Loucy (cell line): ENCODE measurements around the gene HEATR1.

Source experiments
- H2AFZ ChIP-seq: fragments of 200-600 bp; sonication (generic); 2 replicates; pipeline ENCODE4 v1.6.0; 2016; ENCODE audit warnings: antibody characterized with exemption, mild to moderate bottlenecking, low read length, moderate library complexity
- H3F3A ChIP-seq: fragments of 200-600 bp; 2 replicates; pipeline ENCODE4 v1.6.0; 2016; ENCODE audit warnings: antibody characterized with exemption, low read depth, mild to moderate bottlenecking
- H3K27me3 ChIP-seq: fragments of 200-600 bp; sonication (generic); 2 replicates; pipeline ENCODE4 v1.6.1; 2014; ENCODE audit warnings: low read length, mild to moderate bottlenecking; ENCODE audit not compliant: insufficient read depth, poor library complexity, severe bottlenecking
- H3K36me3 ChIP-seq: fragments of 200-600 bp; sonication (generic); 2 replicates; pipeline ENCODE4 v1.6.1; 2016; ENCODE audit warnings: low read length; ENCODE audit not compliant: insufficient read depth
- H3K4me1 ChIP-seq: fragments of 200-600 bp; sonication (generic); 2 replicates; pipeline ENCODE4 v1.5.1; 2014; ENCODE audit warnings: low read length, mild to moderate bottlenecking; ENCODE audit not compliant: insufficient read depth, poor library complexity, severe bottlenecking
- H3K4me2 ChIP-seq: fragments of 200-600 bp; sonication (generic); 2 replicates; pipeline ENCODE4 v1.6.0; 2014; ENCODE audit warnings: antibody characterized with exemption, low read length, low read depth, mild to moderate bottlenecking; ENCODE audit not compliant: poor library complexity, severe bottlenecking
- H3K4me3 ChIP-seq: fragments of 200-600 bp; sonication (generic); 2 replicates; pipeline ENCODE4 v1.5.1; 2014; ENCODE audit warnings: low read length, mild to moderate bottlenecking, mixed read lengths; ENCODE audit not compliant: poor library complexity, severe bottlenecking
- H3K79me2 ChIP-seq: fragments of 200-600 bp; sonication (generic); 2 replicates; pipeline ENCODE4 v1.6.1; 2014; ENCODE audit warnings: low read length; ENCODE audit not compliant: insufficient read depth
- H3K9ac ChIP-seq: fragments of 200-600 bp; sonication (generic); 2 replicates; pipeline ENCODE4 v1.6.0; 2014; ENCODE audit warnings: mild to moderate bottlenecking, low read depth, low read length, moderate library complexity; ENCODE audit not compliant: poor library complexity, severe bottlenecking
- H3K9me2 ChIP-seq: fragments of 200-600 bp; sonication (generic); replicated peaks from 2 replicates; pipeline ENCODE4 v1.6.1; 2016; ENCODE audit warnings: low read depth, low read length, mixed read lengths
- H3K9me3 ChIP-seq: fragments of 200-600 bp; sonication (generic); 2 replicates; pipeline ENCODE4 v1.6.1; 2014; ENCODE audit warnings: mild to moderate bottlenecking, antibody characterized with exemption, low read length, low read depth; ENCODE audit not compliant: insufficient read depth
- H4K20me1 ChIP-seq: fragments of 200-600 bp; sonication (generic); 2 replicates; pipeline ENCODE4 v1.6.0; 2014; ENCODE audit warnings: antibody characterized with exemption, low read length, mild to moderate bottlenecking; ENCODE audit not compliant: insufficient read depth, poor library complexity, severe bottlenecking
- CTCF ChIP-seq: fragments of 200-600 bp; sonication (generic); conservative IDR thresholded peaks from 2 replicates; pipeline ENCODE4 v1.5.1; 2014; ENCODE audit warnings: mild to moderate bottlenecking, antibody characterized with exemption, low read length
- EZH2phosphoT487 ChIP-seq: fragments of 200-600 bp; IDR thresholded peaks from 2 replicates; pipeline ENCODE4 v1.6.1; 2018; ENCODE audit warnings: antibody characterized with exemption, mild to moderate bottlenecking, moderate library complexity, borderline replicate concordance

The HEATR1 gene

GRCh38 chr1:236627727-236628408 lies 23.6 kb upstream of the HEATR1 start:
- no peak overlapping the region for H3K9ac ChIP-seq
- no peaks in the 10 kb centered on the region for H3K36me3 ChIP-seq
- no peak overlapping the region for H3K4me2 ChIP-seq
- H3K9me3 ChIP-seq = no peaks in the 10 kb centered on the region
- H3K4me3 ChIP-seq = no peak overlapping the region
- H2AFZ ChIP-seq = no peak overlapping the region
- H4K20me1 ChIP-seq = no peaks in the 10 kb centered on the region
- no peaks in the 10 kb centered on the region for H3K79me2 ChIP-seq
- no peaks in the 10 kb centered on the region for H3F3A ChIP-seq
- no peaks in the 10 kb centered on the region for H3K4me1 ChIP-seq
- H3K27me3 ChIP-seq = no peaks in the 10 kb centered on the region
- no peaks in the 10 kb centered on the region for H3K9me2 ChIP-seq
- TF ChIP-seq EZH2phosphoT487 (no peak), CTCF (no peak)

GRCh38 chr1:236623371-236624166 lies 19.3 kb upstream of the HEATR1 start:
- Histone ChIP-seq H3K36me3 (no peaks in the 10 kb centered on the region), H2AFZ (no peak overlapping the region)

GRCh38 chr1:236622407-236622806 lies 18.1 kb upstream of the HEATR1 start:
- Histone ChIP-seq H4K20me1 (no peaks in the 10 kb centered on the region), H3K36me3 (no peaks in the 10 kb centered on the region), H3K9me3 (no peaks in the 10 kb centered on the region), H3K4me1 (no peaks in the 10 kb centered on the region), H3K9ac (no peak overlapping the region), H2AFZ (no peak overlapping the region), H3K4me2 (no peak overlapping the region), H3K27me3 (no peaks in the 10 kb centered on the region), H3K4me3 (no peak overlapping the region), H3K79me2 (no peaks in the 10 kb centered on the region), H3K9me2 (no peaks in the 10 kb centered on the region), H3F3A (no peaks in the 10 kb centered on the region)
- no peak for TF ChIP-seq CTCF
- TF ChIP-seq EZH2phosphoT487 = no peak

More at GRCh38 chr1:236623371-236624166, 19.3 kb upstream of the HEATR1 start:
- Histone ChIP-seq H3K9ac (no peak overlapping the region), H3K4me1 (no peaks in the 10 kb centered on the region), H3K4me2 (no peak overlapping the region), H3K9me3 (no peaks in the 10 kb centered on the region), H4K20me1 (no peaks in the 10 kb centered on the region), H3K27me3 (no peaks in the 10 kb centered on the region), H3K9me2 (no peaks in the 10 kb centered on the region), H3K79me2 (no peaks in the 10 kb centered on the region), H3F3A (no peaks in the 10 kb centered on the region), H3K4me3 (no peak overlapping the region)
- TF ChIP-seq EZH2phosphoT487 (no peak), CTCF (no peak)
